HG03354 (cell line): ENCODE data around the gene ZNF462.

Experiments
- ATAC-seq: cut with Tn5 transposase; IDR thresholded peaks from one replicate; pipeline ENCODE4 v1.9.1; 2021; ENCODE audit warnings: mild to moderate bottlenecking; ENCODE audit not compliant: unreplicated experiment, poor library complexity, severe bottlenecking

ZNF462 gene

DNA sequence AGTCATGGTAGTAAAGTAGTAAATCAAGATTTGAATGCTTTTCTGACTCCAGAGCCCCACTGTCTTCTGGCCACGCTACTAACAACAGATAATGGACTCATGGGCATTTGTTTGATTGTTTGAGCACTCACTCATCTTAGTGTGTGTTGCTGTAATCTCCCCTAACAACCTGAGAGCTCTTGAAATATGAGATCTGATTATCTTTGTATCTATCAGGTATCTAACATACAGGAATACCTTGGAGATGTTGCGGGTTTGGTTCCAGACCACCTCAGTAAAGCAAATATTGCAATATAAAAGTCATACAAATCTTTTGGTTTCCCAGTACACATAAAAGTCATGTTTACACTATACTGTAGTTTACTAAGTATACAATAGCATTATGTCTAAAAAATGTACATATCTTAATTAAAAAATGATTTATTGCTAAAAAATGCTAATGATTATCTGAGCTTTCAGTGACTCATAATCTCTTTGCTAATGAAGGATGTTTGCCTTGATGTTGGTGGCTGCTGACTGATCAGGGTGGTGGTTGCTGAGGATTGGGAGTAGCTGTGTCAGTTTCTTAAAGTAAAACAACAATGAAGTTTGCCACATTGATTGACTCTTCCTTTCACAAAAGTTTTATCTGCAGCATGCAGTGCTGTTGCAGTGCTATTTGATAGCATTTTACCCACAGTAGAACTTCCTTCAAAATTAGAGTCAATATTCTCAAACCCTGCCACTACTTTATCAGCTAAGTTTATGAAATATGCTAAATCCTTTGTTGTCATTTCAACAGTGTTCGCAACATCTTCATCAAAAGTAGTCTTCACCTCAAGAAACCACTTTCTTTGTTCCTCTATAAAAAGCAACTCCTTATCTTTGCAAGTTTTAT lies 92.2 kb downstream of the ZNF462 start:
- no peak for ATAC-seq

DNA sequence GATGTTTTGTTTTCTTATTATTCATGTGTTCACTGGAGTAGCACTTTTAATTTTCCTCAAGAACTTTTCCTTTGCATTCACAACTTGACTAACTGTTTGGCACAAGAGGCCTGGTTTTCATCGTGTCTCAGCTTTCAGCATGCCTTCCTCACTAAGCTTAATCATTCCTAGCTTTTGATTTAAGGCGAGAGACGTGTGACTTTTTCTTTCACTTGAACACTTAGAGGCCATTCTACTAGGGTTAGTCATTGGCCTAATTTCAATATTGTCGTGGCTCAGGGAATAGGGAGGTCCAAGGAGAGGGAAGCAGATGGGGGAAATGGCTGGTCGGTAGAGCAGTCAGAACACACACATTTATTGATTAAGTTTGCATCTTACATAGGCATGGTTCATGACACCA lies 94.0 kb downstream of the ZNF462 start:
- ATAC-seq: no peak

DNA sequence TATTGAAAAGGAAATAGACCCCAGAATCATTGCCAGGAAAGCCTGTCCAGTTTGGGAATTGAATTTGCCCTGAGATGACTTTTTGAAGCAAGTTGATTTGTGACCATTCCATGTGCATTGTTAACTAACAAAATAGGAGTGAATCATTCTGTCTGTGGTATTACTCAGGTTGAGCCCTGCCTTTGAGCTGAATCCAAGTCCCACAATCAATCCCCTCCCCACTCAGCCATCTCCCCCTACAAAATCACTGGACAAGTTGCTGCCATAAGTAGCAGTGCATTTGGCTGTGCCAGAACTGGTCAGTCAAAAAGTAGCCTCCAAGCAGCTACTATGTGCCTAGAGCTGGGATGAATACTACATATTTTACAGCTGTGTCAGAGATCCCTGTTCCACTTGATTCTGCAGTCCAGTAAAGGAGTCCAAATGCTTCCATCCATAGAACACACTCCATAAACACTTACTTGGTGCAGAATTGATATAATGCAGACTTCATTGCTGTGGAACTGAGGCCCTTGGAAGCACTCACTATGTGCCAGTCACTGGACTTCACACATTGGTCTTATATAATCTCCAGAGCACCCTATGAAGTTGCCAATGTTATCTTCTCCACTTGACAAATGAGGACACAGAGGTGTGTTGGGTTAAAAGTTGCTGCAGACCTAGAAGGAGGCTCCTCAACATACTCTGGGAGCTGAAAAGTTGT lies 96.1 kb downstream of the ZNF462 start:
- no peak for ATAC-seq

DNA sequence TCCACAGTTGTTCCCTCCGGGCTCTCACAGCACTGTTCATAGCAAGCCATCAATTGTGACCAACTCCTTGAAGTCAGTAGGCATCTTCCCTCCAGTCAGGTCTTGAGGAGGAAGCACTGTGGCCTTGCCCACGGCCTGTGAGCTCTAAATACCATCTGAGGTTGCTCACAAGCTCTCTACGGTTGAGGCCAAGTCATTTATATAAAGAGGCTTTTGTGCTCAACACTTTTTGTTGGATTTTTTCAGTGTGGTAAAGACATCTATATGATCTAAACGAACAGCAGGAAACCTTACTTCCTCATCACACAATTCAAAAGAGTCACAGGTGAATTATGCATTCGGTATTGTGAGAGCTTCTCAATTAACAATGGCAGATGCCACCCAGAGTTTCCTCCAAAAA lies 97.3 kb downstream of the ZNF462 start:
- ATAC-seq: no peak

DNA sequence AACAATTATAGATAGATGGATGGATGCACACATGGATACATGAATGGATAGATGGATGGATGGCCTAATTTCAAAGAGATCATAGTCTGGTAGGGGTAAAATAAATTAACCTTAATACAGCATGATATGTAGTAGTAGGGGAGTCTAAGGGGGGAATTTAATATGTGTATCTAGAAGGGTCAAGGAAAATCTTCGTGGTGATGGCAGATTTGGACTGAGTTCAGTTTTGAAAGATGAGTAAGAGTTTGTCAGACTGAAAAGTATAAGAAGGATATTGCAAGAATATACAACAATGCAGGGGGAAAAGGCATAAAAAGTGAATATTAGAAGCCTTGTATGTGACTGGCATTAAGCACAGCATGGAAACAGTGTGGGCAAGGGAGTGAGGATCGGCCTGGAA lies 98.7 kb downstream of the ZNF462 start:
- no peak for ATAC-seq

DNA sequence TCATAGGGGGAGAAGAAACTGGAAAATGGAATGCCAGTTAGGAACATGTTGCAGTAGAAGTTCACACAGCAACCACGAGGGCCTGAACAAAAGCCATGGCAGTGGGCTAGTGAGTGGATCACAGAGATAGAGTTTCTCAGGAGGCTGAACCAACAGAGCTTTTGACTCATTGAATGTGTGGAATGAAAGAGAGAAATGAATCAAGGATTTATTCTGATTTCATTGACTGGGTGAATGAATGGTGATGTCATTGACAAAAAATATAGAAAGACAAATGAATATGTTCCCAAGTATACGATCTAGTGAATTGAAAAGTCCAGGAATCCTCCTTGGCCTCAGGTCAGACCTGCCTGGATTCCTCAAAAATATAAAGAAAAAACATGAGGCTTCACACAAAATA lies 99.2 kb downstream of the ZNF462 start:
- ATAC-seq: no peak

DNA sequence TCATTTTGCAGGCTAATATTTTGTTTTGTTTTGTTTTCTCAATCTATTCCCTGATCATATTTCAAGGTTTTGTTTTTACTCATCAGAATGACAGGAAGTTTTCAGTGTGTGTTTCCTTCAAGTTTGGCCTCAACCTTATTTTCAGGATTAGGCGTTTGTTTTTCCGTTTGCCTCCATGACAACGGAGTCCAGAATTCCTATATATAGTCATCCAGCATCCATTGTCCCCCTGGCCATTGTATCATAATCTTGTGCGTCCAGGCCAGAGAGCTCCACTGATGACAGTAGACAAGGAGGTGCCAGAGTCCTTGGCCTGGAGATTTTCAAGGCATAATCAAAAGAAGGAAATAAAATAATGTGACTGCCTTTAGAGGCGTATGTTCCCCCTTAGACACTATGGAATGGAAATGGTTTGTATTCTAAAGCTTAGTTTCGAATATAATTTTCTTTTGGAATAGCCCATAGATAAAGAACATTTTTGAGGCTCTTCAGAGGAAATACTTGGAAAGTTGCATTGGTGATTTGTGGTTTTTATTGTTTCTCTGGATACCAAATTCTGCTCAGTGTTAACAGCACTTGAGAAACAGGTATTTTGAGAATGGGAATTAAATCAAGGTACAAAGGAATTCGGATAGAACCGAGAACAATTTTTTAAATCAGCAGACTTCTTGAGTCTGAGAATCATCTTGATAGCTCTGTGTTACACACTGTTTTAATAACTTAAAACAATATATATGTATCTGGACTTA lies 99.8 kb downstream of the ZNF462 start:
- no peak for ATAC-seq

DNA sequence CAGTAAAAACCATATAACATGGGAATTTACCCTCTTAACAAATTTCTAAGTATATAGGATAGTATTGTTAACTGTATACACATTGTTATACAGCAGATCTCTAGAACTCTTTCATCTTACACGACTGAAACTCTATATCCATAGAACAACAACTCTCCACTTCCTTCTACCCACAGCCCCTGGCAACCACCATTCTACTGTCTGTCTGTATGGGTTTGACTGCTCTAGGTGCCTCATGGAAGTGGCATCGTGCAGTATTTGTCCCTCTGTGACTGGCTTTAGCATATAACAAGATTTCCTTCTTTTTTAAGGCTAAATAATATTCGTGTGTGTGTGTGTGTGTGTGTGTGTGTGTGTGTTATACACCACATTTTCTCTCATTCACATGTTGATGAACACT lies 100.7 kb downstream of the ZNF462 start:
- ATAC-seq: no peak

DNA sequence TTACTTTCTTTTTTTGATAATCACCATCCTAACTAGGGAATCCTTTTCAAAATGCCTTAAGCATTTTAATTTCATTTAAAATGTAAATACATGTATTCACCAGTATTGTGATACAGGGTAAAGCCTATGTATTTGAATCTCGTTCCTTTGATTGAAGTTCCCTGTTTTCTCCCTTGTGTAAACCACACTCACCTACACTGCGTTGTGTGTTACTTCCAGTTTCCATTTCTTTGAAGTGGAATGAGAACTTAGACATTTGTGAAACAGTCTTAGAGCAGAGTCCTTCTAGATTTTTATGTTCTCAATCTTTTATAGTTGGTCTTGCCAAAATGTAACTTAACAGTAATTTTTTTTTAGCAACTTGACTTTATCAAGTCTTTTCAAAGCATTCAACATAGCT lies 101.4 kb downstream of the ZNF462 start:
- ATAC-seq: no peak

DNA sequence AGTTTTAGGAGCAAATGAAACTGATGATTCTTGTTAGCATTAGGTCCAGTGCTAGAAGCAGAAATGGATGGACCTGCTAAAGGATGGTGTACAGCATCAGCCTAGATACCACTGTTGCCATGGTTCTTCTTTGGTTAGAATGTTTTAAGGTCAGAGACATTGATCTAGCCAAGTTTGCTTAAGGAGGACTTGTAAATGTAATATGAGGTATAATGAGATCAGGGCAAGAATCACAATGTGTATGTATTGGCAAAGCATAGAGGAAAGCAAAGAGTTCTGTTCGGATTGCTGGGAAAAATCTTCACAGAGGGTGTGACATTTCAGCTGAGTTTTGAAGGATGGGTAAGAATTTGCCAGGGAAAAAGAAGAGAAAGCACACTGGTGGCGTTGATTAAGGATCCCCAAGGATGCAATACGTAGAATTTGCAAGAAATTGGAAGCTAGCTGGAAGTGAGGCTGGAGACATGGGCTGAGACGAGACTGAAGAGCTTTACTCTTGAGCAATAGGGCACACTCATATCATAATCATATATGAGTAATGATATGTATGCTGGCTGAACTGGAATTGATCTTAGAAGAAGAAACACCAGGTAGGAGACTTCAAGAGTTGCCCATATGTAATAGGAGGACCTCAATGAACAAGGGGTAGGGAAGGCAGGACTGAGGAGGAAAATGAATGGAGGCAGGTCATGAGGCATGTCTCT lies 102.0 kb downstream of the ZNF462 start:
- no peak for ATAC-seq

DNA sequence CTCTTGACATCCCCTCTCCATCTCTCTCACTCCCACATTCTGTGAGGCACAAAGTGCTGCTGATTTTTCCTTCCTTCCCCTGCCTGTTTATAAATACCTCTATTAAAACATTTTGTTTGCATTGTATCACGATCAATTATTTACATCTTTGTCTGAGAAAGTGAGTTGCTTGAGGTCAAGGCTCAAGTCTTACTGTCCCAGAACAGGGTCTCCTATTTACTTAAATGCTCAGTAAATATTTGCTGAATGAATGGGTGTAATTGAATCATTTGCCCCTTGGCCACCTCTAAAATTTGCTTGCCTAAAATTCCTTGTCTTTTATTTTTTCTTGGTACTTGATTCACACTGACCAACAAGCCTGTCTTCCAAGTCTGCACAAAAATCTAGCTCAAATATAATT lies 103.5 kb downstream of the ZNF462 start:
- no peak for ATAC-seq

DNA sequence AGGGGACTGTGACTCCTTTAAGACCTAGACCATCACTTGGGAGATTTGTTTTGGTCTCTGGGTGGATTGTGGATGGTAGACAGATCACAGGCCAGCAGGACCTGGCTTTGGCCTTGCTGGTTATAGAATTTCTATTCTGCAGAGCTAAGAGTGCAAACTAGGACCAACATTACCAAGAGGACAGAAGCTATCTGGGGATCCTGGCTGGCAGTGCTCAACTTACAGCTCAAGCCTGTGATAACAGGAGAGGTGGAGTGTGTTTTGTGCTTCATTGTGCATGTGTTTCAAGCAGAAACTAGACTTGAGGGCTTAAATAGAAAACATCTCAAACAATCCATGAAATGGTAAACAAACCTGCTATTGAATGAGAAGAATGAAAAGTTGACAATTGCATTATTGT lies 106.7 kb downstream of the ZNF462 start:
- ATAC-seq: no peak

DNA sequence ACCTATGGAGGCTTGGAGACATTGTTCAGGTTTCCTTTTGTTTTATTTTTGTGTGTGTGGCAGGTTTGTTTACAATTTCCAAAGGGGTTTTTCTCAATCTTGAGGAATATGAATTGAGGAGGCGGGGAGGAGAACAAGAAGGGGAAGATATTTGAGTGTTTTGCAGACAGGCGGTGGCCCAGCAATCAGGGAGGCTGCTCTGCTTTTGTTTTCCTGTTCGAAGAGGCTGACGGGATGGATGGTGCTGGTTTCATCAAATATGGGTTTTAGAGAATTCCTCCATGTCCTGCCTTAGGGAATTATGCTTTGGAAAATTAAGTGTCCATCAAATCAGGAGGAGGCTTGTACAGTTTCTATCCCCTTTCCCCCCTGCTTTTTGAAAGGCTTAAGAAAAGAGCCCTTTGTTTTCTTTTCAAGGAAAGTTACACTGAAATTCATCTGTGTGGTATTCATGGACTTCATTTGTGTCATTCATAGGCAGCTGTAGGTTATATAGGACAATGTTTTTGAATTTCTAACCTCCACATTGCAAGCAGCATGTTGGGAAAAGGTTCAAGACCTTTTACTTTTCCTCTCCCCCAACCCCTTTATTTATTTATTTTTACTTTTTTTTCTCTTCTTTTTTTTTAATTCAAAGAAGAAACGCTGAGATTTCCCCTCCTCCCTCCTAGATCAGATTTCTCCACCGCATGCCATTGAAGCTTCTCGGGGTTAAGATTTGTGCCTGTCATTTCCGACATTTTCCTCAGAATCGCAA lies 107.4 kb downstream of the ZNF462 start:
- no peak for ATAC-seq

DNA sequence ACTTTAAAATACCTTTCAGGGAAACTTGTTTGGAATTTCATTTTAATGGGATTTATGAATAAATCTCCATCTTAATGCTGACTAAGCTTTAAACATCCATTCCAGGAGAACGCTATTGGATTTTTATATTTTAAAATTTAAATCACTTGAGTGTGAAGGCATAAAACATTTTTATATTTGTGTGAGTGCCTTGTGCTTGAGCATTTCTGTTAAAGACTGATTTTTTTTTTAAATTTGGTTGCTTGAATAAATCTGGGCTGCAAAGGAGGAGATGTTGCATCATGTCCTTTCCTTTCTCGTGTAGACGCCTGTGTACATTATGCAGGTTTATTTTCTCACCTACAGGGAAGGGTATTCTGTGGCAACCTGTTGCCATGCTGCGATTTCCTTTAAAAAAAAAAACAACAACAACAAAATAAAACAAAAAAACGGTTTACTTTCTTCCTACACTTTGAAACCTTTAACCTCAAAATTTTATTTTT lies 108.1 kb downstream of the ZNF462 start:
- ATAC-seq: no peak

DNA sequence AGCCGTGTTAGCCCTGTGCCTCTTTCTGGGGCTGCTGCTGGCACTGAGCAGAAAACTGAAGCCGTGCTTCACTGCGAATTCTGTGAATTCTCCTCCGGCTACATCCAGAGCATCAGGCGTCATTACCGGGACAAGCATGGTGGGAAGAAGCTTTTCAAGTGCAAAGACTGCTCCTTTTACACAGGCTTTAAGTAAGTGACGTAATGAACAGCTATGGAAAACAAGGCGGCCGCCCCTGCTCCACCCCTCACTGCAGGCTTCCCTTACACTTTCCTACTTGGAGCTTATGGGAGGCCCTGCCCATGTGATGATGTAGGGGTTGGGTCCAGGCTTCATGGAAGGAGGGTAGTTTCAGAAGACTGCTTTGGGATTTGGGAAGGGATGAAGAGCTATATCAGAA lies 109.1 kb downstream of the ZNF462 start:
- ATAC-seq: no peak

DNA sequence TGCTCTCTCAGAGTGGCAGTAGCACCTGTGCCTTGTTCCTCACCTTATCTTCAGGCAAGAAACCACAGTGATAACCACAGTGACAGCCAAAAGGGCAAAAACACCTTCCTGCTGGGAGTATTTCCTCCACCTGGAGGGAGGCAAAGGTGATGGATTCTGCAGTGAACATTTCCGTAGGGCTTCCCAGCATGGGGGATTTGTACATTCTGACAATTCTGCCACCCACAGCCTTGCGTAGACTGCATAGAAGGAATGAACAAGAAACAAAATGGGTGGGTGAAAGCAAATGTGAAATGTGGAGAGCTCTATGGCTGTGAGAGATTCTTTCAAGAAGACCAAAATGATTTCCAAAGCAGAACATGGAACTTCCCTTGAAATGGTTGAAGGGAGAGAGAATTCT lies 111.4 kb downstream of the ZNF462 start:
- no peak for ATAC-seq

DNA sequence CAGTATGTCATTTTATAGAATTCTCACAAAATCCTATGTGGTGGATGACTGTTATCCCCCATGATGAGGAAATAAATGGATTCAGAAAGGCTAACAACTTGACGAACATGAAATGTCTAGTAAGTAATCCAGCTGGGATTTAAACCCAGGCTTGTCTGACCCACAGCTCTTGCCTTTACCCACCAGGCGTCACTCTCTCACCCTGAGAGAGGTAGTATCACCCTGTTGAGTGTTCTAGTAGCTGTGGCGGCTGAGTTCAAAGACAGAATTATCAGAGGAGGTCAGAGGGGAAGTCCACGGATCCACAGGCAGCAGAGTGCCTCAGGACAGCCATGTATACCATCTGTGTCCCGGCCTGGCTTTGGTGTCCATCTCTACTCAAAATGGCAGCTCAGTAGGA lies 113.8 kb downstream of the ZNF462 start:
- no peak for ATAC-seq

DNA sequence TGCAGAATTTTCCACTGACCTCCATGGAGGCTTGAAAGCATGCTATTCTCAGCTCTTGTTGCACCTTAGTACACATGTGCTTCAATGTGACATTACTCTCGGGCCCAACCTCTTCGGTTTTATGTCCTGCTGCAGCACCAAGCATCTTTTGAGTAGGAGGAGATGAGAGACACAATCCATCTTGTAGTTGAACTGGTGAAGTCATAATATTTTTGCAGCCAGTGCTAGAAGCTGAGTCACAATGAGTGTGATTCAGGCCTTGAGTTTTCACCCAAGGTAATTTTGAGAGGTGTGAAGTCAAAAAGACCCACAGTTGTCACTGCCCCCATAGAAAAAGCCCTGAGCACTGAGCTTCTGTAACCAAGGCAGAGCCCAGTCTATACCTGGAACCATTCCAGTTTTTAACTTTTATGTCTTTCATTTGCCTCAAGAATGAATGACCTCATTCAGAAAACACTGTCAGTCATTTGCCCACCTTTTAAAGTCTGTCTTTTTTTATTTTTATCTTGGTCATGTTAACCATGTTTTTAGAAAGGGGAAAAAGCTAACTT lies 117.7 kb downstream of the ZNF462 start:
- no peak for ATAC-seq
